ENCODE data around the gene GIT1.

GIT1 gene, protein sequence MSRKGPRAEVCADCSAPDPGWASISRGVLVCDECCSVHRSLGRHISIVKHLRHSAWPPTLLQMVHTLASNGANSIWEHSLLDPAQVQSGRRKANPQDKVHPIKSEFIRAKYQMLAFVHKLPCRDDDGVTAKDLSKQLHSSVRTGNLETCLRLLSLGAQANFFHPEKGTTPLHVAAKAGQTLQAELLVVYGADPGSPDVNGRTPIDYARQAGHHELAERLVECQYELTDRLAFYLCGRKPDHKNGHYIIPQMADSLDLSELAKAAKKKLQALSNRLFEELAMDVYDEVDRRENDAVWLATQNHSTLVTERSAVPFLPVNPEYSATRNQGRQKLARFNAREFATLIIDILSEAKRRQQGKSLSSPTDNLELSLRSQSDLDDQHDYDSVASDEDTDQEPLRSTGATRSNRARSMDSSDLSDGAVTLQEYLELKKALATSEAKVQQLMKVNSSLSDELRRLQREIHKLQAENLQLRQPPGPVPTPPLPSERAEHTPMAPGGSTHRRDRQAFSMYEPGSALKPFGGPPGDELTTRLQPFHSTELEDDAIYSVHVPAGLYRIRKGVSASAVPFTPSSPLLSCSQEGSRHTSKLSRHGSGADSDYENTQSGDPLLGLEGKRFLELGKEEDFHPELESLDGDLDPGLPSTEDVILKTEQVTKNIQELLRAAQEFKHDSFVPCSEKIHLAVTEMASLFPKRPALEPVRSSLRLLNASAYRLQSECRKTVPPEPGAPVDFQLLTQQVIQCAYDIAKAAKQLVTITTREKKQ

DNA sequence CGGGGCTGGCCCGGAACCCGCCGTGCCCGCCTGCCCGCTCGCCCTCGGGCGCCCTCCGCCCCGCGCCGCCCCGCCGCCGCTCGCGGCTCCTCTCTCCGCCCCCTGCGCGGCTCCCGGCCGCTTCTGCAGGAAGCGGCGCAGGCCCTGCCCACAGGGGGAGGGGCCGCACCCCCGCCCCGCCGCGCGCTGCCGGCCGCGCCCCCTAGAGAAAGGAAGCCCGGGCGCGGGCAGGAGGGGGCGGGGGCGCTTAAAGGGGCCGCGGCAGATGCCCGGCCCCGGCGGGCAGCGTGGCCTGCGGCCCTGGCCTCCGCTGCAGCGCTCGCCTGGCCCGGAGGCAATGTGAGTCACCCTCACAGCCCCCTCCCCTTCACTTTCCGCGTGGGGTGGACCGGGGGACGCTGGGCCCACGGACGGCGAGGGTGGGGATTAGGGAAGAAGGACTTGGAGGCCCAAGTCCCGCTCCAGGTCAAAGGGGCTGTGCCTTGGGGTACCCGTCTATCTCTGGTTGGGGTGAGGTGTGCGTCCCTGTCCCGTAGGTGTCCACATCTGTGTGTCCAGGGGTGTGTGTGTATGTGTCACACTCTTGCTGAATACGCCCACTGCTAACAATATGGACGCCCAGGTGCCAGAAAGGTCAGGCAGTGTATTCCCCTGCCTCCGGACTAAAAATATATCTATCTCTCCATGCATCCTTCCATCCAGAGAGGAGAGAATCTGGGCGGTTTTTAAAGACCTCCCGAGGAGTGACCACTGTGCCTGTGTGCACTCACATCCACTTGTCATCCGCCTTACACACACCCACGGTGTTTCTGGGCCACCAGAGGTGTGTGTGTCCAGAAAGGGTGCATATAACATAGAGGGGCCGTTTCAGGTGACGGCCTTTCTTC, at the start of gene GIT1:
TSS of gene GIT1 (minus strand) at position 125 of the 887 bp plus-strand sequence. CDS start 270 bp downstream, outside the sequence.
- Mint-ChIP-seq H3K9me3 (no peaks in the 10 kb centered on the region), H3K27ac (peak within 1 kb of the TSS; percentile 92), H3K27me3 (no peaks in the 10 kb centered on the region), H3K36me3 (ENCODE audit: low read depth) (no peaks in the 10 kb centered on the region), H3K4me3 (peak within 1 kb of the TSS; percentile 94), H3K4me1 (ENCODE audit: low read depth) (peaks cover 78% of the 10 kb centered on the region)

DNA sequence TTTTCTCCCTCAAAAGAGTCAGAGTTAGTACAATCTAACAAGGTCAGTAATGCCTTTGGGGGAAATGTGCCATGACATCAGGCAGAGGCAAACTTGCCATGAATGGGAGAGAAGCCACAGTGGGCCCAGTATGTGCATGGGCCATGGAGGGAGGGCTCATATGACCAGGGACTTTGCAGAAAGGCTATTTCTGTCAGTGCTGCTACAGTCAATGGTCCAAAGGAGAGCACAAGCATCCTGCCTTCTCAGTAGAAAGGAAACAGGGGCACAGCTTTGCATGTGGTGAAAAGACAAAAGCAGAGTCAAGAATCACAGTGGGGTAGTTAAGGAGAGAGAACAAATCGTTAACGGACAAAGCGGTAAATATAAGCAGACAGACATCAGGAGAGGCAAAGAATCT, 44.4 kb upstream of the GIT1 start:
- Mint-ChIP-seq H3K36me3 (ENCODE audit: low read depth) (peaks cover 42% of the 10 kb centered on the region), H3K9me3 (no peaks in the 10 kb centered on the region)

DNA sequence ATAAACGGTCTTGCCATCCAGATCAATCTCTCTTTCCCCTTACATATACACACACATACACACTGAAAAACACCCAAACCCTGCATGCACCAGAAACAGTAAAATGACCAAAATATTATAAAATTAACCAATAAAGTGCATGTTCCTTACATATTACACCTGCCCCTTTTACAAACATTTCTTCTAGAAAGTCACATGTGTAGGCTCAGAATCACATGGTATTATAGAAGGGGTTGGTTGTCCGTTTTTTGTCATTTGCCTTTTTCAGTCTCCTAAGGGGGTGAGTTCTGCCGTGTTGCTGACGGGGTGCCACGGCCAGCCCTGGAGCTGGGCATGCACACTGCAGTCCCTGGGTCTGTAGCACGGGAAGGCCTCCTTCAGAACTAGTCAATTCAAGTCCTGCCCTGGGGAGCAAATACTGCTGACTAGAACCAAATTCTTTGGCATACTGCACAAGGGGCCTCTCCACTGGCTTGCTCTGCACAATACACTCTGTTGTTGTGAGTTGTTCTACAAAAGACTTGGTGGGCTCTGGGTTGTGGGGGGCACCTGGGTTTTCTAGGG, 41.3 kb upstream of the GIT1 start:
- Mint-ChIP-seq H3K9me3 (no peaks in the 10 kb centered on the region), H3K36me3 (ENCODE audit: low read depth) (peaks cover 42% of the 10 kb centered on the region), H3K4me1 (ENCODE audit: low read depth) (peaks cover 36% of the 10 kb centered on the region), H3K27ac (peak overlapping the region; percentile 42), H3K4me3 (no peak overlapping the region), H3K27me3 (no peaks in the 10 kb centered on the region)

More for the DNA sequence above, 44.4 kb upstream of the GIT1 start:
- Mint-ChIP-seq H3K27ac (peak overlapping the region; percentile 75), H3K27me3 (no peaks in the 10 kb centered on the region), H3K4me1 (ENCODE audit: low read depth) (peaks cover 30% of the 10 kb centered on the region), H3K4me3 (no peak overlapping the region)

DNA sequence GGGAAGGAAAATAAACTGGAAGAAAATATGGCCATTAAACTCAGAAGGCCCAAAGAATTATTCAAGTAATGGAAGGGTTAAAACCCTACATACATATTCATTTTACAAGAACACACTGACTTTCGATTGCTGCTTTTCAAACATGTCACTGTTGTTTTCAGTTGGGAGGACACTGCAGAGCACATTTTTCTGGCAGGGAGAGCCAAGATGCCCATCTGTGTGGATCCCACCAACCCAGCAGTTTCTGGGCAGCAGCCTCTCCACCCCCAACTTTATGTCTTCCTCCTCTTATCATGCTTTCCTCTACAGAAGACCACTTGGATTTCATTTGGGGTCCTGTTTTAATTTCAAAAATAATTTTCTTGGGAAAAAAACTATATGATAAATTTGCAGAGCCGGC, 40.4 kb upstream of the GIT1 start:
- peak overlapping the region; percentile 83 for H3K27ac Mint-ChIP-seq
- H3K4me3 Mint-ChIP-seq: no peak overlapping the region
- no peaks in the 10 kb centered on the region for H3K9me3 Mint-ChIP-seq
- no peaks in the 10 kb centered on the region for H3K27me3 Mint-ChIP-seq
- peaks cover 40% of the 10 kb centered on the region for H3K36me3 Mint-ChIP-seq (ENCODE audit: low read depth)
- peaks cover 44% of the 10 kb centered on the region for H3K4me1 Mint-ChIP-seq (ENCODE audit: low read depth)

DNA sequence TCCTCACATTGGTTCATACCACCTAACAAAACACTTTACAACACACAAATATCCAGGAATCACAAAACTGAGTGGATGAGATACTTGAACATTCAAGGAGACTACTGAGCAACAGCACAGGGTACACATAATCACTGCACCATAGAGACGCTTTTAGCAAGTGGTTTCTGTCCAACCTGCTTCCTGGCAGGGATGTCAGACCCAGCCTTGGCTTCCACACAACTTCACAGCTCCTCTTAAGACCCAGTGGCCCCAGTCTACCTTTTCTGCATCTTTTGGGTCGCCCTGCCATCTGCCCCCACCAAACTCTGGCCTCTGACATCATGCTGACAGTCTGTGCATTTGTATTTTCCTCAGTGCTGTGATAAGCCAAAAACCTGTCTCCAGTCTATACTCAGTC, 39.2 kb upstream of the GIT1 start:
- H3K9me3 Mint-ChIP-seq: no peaks in the 10 kb centered on the region
- peaks cover 35% of the 10 kb centered on the region for H3K36me3 Mint-ChIP-seq (ENCODE audit: low read depth)
- H3K27me3 Mint-ChIP-seq: no peaks in the 10 kb centered on the region
- H3K4me3 Mint-ChIP-seq: no peak overlapping the region
- H3K4me1 Mint-ChIP-seq (ENCODE audit: low read depth): peaks cover 53% of the 10 kb centered on the region
- peak overlapping the region; percentile 83 for H3K27ac Mint-ChIP-seq

DNA sequence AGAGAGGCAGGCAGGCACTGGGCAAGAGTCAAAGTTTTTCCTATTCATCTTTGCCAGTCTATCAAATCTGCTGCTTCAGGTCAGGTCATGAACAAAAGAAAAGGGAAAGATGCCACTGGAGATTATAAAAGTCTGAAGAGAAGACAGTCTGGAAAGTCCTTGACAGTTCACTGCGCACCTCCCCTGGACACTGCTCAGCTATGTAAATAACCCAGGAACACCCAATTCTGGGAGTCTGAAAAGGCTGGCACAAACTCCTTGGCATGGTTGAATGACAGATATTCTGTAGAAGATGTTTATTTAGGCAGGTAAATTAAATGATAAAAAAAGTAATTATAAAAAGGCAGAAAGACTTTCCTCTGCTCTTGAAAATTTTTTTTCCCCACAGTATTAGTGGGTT, 38.5 kb upstream of the GIT1 start:
- Mint-ChIP-seq H3K27ac (peak overlapping the region; percentile 16), H3K36me3 (ENCODE audit: low read depth) (peaks cover 35% of the 10 kb centered on the region), H3K9me3 (no peaks in the 10 kb centered on the region), H3K4me3 (no peak overlapping the region), H3K4me1 (ENCODE audit: low read depth) (peaks cover 59% of the 10 kb centered on the region), H3K27me3 (no peaks in the 10 kb centered on the region)

DNA sequence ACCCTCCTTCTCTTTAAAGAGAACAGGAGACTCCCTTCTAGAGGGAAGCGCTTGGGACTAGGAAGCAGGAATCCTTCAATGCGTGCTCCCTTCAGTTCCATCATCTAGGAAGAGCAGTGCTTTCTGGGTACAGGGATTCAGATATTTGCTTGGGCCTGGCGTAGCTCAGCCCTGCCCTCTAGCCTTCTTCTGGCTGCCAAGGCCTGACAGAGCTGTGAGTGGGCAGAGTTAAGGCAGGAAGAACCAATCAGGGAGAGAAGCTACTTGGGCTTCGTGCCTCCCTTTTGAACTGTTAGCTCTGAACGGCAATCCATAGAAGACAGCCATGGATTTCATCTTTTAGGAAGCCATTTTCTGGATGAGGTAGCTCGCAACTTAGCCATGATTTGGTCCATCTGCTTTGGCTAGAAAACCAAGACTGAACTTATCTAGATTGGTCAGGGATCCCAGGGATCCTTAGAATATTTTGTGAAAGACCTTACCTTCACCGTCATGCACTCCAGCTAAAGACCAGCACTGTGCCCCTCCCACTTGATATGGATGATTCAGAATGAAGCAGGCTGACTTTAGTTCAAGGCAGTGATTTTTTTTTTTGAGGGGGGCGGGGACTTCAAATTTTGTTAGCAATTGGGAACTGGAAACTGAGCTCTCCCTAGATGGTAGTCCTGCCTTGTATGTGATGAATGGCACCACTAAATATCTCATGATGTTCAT, 35.7 kb upstream of the GIT1 start:
- Mint-ChIP-seq H3K36me3 (ENCODE audit: low read depth) (peaks cover 22% of the 10 kb centered on the region), H3K9me3 (no peaks in the 10 kb centered on the region), H3K4me3 (no peak overlapping the region), H3K27me3 (no peaks in the 10 kb centered on the region), H3K27ac (peak overlapping the region; percentile 97), H3K4me1 (ENCODE audit: low read depth) (peaks cover 69% of the 10 kb centered on the region)

DNA sequence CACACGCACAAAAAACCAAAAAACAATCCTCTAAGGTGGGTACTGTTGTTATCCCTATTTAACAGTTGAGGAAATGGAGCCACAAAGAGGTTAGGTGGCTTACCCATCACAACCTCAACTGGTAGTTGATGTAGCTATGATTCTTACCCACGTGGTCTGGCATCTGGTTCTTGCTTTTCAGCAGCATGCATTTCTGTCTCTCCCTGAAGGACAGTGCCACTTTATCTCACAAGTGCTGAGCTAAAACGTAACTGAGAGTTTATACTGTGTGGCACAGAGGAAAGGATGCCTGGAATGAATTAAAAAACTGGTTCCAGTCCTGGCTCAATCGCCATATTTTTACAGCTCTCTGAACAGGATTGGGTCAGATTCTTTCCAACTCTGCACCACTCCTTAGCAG, 35.1 kb upstream of the GIT1 start:
- peaks cover 16% of the 10 kb centered on the region for H3K36me3 Mint-ChIP-seq (ENCODE audit: low read depth)
- H3K4me3 Mint-ChIP-seq: peak overlapping the region; percentile 39
- H3K27ac Mint-ChIP-seq: peak overlapping the region; percentile 97
- H3K27me3 Mint-ChIP-seq: no peaks in the 10 kb centered on the region
- H3K9me3 Mint-ChIP-seq: no peaks in the 10 kb centered on the region
- H3K4me1 Mint-ChIP-seq (ENCODE audit: low read depth): peaks cover 63% of the 10 kb centered on the region

DNA sequence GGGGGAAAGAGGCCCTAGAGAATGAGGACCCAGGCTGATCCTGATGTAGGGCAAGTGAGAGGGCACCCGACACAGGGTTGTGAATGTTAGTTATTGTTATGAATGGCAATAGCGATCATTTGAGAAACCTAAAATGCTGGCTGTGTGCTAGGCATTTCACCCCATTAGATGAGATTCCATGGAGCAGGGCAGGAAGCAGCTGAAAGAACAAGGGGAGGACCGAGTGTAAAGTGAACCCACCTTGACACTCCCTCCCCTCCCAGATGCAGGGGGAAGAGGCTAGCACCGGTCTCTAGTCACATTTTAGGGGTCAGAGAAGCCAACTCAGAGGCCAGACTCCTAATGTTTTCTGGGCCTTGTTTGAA, 33.8 kb upstream of the GIT1 start:
- Mint-ChIP-seq H3K27me3 (no peaks in the 10 kb centered on the region), H3K36me3 (ENCODE audit: low read depth) (peaks cover 6% of the 10 kb centered on the region), H3K9me3 (no peaks in the 10 kb centered on the region), H3K4me3 (peak overlapping the region; percentile 81), H3K27ac (peak overlapping the region; percentile 97), H3K4me1 (ENCODE audit: low read depth) (peaks cover 53% of the 10 kb centered on the region)

DNA sequence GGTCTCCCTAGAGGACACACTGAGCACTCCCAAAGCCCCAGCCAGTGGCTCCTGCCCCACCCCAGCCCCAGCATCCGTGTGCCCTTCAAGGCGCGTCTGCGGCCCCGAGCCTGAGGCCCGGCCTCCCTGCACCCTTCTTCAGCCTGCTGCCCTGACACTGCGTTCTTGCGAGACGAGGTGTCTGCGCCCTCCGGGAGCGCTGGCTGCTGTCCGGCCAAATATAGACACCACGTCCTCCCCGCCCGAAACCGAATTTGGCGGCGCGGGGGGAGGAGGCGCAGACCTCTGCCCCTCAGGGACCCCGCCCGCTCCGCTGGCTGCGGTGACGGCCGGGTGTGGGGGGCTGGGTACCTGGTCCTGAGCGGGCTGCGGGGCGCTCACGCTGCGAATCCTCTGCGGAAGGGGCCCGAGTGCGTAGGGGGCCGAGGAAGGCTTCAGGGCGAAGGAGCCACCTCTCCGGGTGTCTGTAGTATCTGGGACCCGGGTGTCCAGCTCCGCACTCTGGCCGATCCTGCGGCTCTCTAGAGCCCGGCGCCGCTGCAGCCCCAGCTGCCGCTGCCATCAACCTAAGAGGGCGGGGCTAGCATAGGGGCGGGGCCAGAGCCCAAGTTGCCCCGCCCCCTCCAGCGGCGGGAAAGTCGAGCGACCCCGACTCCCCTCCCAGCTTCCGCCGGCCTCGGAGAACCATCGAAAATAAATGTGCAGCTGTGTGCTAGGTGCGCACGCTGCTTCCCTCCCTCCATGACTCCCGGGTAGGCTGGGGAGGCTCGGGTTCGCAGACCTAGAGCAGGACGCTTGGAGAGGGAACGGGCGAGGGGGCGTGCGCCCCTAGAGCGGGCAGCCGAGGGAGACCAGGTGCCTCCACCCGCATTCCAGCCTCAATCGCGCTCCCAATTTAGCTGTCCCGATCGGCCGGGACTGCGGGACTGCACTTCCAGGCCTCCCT, 33.2 kb upstream of the GIT1 start, which contains the start of gene CORO6:
TSS of gene CORO6 (minus strand) at position 576 of the 946 bp plus-strand sequence. CDS start 1,491 bp downstream, outside the sequence.
- peak within 1 kb of the TSS; percentile 97 for H3K27ac Mint-ChIP-seq
- peak within 1 kb of the TSS; percentile 81 for H3K4me3 Mint-ChIP-seq
- H3K36me3 Mint-ChIP-seq (ENCODE audit: low read depth): peaks cover 6% of the 10 kb centered on the region
- peaks cover 50% of the 10 kb centered on the region for H3K4me1 Mint-ChIP-seq (ENCODE audit: low read depth)
- no peaks in the 10 kb centered on the region for H3K27me3 Mint-ChIP-seq
- no peaks in the 10 kb centered on the region for H3K9me3 Mint-ChIP-seq

DNA sequence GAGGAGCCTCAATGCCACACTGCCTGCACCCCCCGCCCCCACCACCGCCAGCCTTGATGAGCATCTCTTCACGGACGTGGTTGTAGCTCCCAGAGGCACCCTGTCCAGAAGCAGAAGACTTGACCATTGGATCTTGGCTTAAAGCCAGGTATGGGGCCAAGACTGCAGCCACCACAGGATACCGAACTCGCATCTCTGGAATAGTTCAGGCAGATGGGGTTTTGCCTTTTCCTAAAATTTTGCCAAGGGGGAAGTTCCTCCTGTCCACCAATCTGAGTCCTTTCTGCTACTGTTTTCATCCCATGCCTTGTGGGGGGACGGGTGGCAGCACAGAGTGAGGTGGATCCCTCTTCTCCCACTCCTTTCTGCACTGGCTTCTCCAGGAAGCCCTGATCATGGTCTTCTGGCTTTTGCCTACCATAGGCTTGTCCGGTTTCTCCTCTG, 32.3 kb upstream of the GIT1 start:
- Mint-ChIP-seq H3K27ac (no peak overlapping the region), H3K9me3 (no peaks in the 10 kb centered on the region)

DNA sequence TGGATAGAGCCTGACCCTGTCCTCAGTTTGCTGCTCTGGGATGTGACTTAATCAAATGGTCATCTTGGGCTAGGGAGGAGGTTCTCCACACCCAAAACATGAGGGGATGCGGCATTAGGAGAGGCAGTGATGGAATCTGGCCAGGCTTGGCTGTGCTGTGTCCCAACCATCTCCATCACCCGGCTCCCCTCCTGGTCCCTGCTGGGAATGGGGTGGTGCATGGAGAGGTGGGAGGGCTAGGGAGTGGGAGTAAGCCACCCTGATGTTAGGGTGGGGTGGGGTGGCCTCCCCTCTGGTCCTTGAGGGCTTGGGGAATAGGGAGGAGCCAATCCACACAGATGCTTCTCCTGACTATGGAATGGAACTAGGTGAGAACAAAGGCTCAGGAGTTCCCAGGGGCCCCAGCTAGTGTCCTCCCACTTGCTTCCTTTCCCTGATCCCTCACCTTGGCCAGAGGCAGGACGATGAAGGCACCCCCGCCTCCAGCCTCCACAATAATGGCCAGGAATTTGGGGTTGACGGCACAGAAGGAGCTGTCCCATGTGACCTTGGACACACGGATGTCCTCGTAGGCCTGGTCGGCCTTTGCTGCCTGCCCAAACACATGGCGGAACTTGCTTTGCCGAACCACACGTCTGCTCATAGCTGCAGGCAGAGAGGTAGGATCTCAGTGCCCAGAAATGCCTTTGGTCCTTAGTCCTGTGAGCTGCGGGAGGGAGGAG, 31.5 kb upstream of the GIT1 start:
- Mint-ChIP-seq H3K36me3 (ENCODE audit: low read depth) (peaks cover 3% of the 10 kb centered on the region), H3K4me3 (peak overlapping the region; percentile 81), H3K4me1 (ENCODE audit: low read depth) (peaks cover 64% of the 10 kb centered on the region), H3K27me3 (no peaks in the 10 kb centered on the region), H3K27ac (peak overlapping the region; percentile 12), H3K9me3 (no peaks in the 10 kb centered on the region)

More for the DNA sequence above, 32.3 kb upstream of the GIT1 start:
- H3K36me3 Mint-ChIP-seq (ENCODE audit: low read depth): peaks cover 6% of the 10 kb centered on the region
- no peaks in the 10 kb centered on the region for H3K27me3 Mint-ChIP-seq
- peaks cover 57% of the 10 kb centered on the region for H3K4me1 Mint-ChIP-seq (ENCODE audit: low read depth)
- H3K4me3 Mint-ChIP-seq: peak overlapping the region; percentile 81

All from stimulated activated naive CD8-positive, alpha-beta T cell treated with anti-CD3 and anti-CD28 coated beads, Interleukin-15, Interleukin-2, amounts not matched to agents 100 ng/mL and 50 ng/mL, for 24 hours (primary cell).